K562 (cell line): ENCODE data around the gene TMEM25. TPM values are rescaled to one million over a fixed set of nuclear protein-coding genes. Genes with fewer than 3 reads are reported as not detected.

Experiments
- ARHGAP35 ChIP-seq: fragments of 450-650 bp; IDR thresholded peaks from 2 replicates; pipeline ENCODE4 v1.6.1; 2018; ENCODE audit not compliant: partially characterized antibody
- BRD4 ChIP-seq: fragments of 200-600 bp; sonication (generic); IDR thresholded peaks from 2 replicates; pipeline ENCODE4 v1.6.1; 2017; ENCODE audit warnings: inconsistent platforms
- CBFA2T3 ChIP-seq: fragments of 450-650 bp; IDR thresholded peaks from 2 replicates; pipeline ENCODE4 v1.6.1; 2017
- DDX20 ChIP-seq: fragments of 450-650 bp; IDR thresholded peaks from 2 replicates; pipeline ENCODE4 v1.6.1; 2016; ENCODE audit warnings: missing genetic modification characterization, low read depth, mild to moderate bottlenecking, missing compliant biosample characterization, moderate library complexity
- ELF1 ChIP-seq: fragments of 200-800 bp; sonication (Bioruptor generic); IDR thresholded peaks from 2 replicates; pipeline ENCODE4 v1.6.1; 2016; ENCODE audit warnings: missing genetic modification characterization, missing compliant biosample characterization
- FOSL1 ChIP-seq: fragments of 200-800 bp; sonication (Bioruptor generic); conservative IDR thresholded peaks from 2 replicates; pipeline ENCODE4 v1.6.1; 2016; ENCODE audit warnings: missing genetic modification characterization, missing compliant biosample characterization
- GTF2F1 ChIP-seq: IDR thresholded peaks from 2 replicates; pipeline ENCODE4 v1.6.1; 2011; ENCODE audit warnings: low read depth, low read length, improper control_type of control experiment
- PHF21A ChIP-seq: fragments of 450-650 bp; IDR thresholded peaks from 2 replicates; pipeline ENCODE4 v1.6.1; 2017; ENCODE audit warnings: low read depth, borderline replicate concordance
- POLR2AphosphoS2 ChIP-seq: IDR thresholded peaks from 2 replicates; pipeline ENCODE4 v1.6.1; 2012; ENCODE audit warnings: low read length, improper control_type of control experiment
- STAT5B ChIP-seq: fragments of 250-450 bp; sonication (Bioruptor Pico); IDR thresholded peaks from 2 replicates; pipeline ENCODE4 v1.8.0; 2021; ENCODE audit warnings: mild to moderate bottlenecking, inconsistent platforms
- SUPT5H ChIP-seq: fragments of 450-650 bp; IDR thresholded peaks from 2 replicates; pipeline ENCODE4 v1.6.1; 2016
- ZBED1 ChIP-seq: IDR thresholded peaks from 2 replicates; pipeline ENCODE4 v1.6.1; 2014
- ZC3H8 ChIP-seq: fragments of 450-650 bp; IDR thresholded peaks from 2 replicates; pipeline ENCODE4 v1.6.1; 2017
- ZNF134 ChIP-seq: fragments of 250-450 bp; sonication (Bioruptor Pico); conservative IDR thresholded peaks from 2 replicates; pipeline ENCODE4 v1.4.0; 2020
- ZNF3 ChIP-seq: fragments of 250-450 bp; sonication (Bioruptor Pico); IDR thresholded peaks from 2 replicates; pipeline ENCODE4 v1.5.0; 2021; ENCODE audit warnings: mild to moderate bottlenecking, moderate library complexity
- ZNF395 ChIP-seq: fragments of 200-800 bp; sonication (Bioruptor generic); IDR thresholded peaks from 2 replicates; pipeline ENCODE4 v1.6.1; 2017; ENCODE audit warnings: missing genetic modification characterization, missing compliant biosample characterization
- polyA plus RNA-seq, 8 experiments: library from polyadenylated mRNA; depleted of rRNA in 4 of 8; stranded (reverse) in 5 of 8; unstranded in 3 of 8; fragments of >200 nt; fragmentation: Nextera tagmentation in 2 of 8; fragmentation: Illumina TruSeq in 1 of 8; extraction: Ambion mirVana in 2 of 8; extraction: Trizol in 1 of 8; gene quantifications; 2 replicates each; pipeline versions ENCODE4 v1.2.1 to v1.2.3, GENCODE V29; 2011 to 2014; ENCODE audit warnings: inconsistent platforms in 1 of 8, missing spikeins in 1 of 8
- total RNA-seq, 7 experiments: library from RNA; depleted of rRNA in 6 of 7; stranded (reverse); fragments of >200 nt in 6 of 7; fragmentation: Illumina TruSeq in 2 of 7; extraction: Trizol in 2 of 7; gene quantifications; 2 replicates each; pipeline versions ENCODE4 v1.2.1 to v1.2.3, GENCODE V29; 2011 to 2021; ENCODE audit warnings: low replicate concordance in 1 of 7
- TF ChIP-seq, protein P1 (sequence below), 2 experiments: IDR thresholded peaks in 1 of 2; conservative IDR thresholded peaks in 1 of 2; 2 replicates each; pipeline ENCODE4 v1.6.1; 2016; ENCODE audit warnings: low read depth in 2 of 2, mild to moderate bottlenecking in 1 of 2, missing compliant biosample characterization in 1 of 2, missing genetic modification characterization in 1 of 2, moderate library complexity in 1 of 2
- TF ChIP-seq, protein P2 (sequence below): fragments of 450-650 bp; IDR thresholded peaks from 2 replicates; pipeline ENCODE4 v1.6.1; 2017; ENCODE audit warnings: antibody characterized with exemption, mild to moderate bottlenecking
- TF ChIP-seq, protein P3 (sequence below): fragments of 450-650 bp; IDR thresholded peaks from 2 replicates; pipeline ENCODE4 v1.6.1; 2017; ENCODE audit warnings: antibody characterized with exemption

Gene TMEM25
- total and polyA plus RNA-seq, 9 of the 15 experiments (the other 6 are each of a cell fraction or from before 2014, with no cell fraction given), result 0.34 to 3.8 (median 2.0) TPM

DNA sequence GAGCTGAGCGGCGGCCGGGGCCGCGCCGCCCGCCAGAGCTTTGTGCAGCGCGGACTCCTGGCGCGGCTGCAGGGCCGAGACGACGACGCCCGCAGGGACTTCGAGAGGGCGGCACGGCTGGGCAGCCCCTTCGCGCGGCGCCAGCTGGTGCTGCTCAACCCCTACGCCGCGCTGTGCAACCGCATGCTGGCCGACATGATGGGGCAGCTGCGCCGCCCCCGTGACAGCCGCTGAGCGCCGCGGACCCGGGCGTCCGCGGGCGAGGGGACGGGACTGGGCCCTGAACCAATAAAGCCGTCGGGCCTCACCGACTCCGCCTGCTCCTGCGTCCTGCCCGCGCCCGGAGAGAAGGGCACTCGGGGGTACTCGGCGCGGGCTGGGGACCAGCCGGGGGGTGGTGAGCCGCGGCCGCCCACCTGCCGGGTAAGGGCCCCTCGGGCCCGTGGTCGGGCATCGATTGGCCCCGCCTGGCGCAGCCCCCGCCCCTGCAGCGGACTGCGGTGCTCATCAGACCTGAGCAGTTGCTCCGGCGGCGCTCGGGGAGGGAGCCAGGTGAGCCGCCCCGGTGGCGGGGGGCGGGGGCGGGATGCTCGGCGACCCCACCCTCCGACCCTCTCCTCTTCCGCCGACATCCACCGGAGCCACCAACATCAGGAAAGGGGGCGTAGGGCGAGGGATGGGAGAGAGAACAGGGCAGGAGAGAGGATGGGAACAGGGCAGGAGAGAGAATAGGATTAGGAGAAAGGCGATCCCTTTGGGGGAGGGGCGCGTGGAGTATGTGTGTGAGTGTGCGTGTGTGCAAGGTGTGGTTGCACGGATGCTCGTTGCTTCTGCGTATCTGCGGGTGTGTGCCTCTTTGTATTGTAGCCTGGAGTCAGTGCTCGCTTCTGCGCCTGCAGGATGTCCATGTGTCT, at the start of gene TMEM25 (continued):
- TF ChIP-seq ZNF395 (CRISPR knock-in tag) (no peak), FOSL1 (tag) (no peak; the same call in 1 of the 2 replicates), SUPT5H (peak; percentile 49; the same call in 1 of the 2 replicates), ELF1 (no peak), POLR2AphosphoS2 (no peak), ARHGAP35 (no peak), ZBED1 (no peak), CBFA2T3 (no peak), BRD4 (no peak), STAT5B (no peak), ZNF134 (CRISPR knock-in tag) (no peak), GTF2F1 (no peak), DDX20 (tag) (no peak), PHF21A (peak; percentile 62; the same call in 1 of the 2 replicates), ZNF3 (no peak), ZC3H8 (no peak)
- TF ChIP-seq, protein P1, sequence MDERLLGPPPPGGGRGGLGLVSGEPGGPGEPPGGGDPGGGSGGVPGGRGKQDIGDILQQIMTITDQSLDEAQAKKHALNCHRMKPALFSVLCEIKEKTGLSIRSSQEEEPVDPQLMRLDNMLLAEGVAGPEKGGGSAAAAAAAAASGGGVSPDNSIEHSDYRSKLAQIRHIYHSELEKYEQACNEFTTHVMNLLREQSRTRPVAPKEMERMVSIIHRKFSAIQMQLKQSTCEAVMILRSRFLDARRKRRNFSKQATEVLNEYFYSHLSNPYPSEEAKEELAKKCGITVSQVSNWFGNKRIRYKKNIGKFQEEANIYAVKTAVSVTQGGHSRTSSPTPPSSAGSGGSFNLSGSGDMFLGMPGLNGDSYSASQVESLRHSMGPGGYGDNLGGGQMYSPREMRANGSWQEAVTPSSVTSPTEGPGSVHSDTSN (CRISPR knock-in tag; IDR thresholded peaks at IDR 0.05; ENCODE audit: low read depth), result no peak
- TF ChIP-seq, protein P1 (tag; conservative IDR thresholded peaks at IDR 0.05; ENCODE audit: low read depth), result no peak
- TF ChIP-seq, protein P2, sequence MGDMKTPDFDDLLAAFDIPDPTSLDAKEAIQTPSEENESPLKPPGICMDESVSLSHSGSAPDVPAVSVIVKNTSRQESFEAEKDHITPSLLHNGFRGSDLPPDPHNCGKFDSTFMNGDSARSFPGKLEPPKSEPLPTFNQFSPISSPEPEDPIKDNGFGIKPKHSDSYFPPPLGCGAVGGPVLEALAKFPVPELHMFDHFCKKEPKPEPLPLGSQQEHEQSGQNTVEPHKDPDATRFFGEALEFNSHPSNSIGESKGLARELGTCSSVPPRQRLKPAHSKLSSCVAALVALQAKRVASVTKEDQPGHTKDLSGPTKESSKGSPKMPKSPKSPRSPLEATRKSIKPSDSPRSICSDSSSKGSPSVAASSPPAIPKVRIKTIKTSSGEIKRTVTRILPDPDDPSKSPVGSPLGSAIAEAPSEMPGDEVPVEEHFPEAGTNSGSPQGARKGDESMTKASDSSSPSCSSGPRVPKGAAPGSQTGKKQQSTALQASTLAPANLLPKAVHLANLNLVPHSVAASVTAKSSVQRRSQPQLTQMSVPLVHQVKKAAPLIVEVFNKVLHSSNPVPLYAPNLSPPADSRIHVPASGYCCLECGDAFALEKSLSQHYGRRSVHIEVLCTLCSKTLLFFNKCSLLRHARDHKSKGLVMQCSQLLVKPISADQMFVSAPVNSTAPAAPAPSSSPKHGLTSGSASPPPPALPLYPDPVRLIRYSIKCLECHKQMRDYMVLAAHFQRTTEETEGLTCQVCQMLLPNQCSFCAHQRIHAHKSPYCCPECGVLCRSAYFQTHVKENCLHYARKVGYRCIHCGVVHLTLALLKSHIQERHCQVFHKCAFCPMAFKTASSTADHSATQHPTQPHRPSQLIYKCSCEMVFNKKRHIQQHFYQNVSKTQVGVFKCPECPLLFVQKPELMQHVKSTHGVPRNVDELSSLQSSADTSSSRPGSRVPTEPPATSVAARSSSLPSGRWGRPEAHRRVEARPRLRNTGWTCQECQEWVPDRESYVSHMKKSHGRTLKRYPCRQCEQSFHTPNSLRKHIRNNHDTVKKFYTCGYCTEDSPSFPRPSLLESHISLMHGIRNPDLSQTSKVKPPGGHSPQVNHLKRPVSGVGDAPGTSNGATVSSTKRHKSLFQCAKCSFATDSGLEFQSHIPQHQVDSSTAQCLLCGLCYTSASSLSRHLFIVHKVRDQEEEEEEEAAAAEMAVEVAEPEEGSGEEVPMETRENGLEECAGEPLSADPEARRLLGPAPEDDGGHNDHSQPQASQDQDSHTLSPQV, result peak; percentile 82
- TF ChIP-seq, protein P3, sequence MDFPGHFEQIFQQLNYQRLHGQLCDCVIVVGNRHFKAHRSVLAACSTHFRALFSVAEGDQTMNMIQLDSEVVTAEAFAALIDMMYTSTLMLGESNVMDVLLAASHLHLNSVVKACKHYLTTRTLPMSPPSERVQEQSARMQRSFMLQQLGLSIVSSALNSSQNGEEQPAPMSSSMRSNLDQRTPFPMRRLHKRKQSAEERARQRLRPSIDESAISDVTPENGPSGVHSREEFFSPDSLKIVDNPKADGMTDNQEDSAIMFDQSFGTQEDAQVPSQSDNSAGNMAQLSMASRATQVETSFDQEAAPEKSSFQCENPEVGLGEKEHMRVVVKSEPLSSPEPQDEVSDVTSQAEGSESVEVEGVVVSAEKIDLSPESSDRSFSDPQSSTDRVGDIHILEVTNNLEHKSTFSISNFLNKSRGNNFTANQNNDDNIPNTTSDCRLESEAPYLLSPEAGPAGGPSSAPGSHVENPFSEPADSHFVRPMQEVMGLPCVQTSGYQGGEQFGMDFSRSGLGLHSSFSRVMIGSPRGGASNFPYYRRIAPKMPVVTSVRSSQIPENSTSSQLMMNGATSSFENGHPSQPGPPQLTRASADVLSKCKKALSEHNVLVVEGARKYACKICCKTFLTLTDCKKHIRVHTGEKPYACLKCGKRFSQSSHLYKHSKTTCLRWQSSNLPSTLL, result no peak
